ENCODE data around the gene SPP2. TPM values are rescaled to one million over a fixed set of nuclear protein-coding genes. Genes with fewer than 3 reads are reported as not detected.

Gene SPP2
- total and polyA plus RNA-seq, 2 of the 8 experiments (the other 6 are each of a cell fraction or from before 2014, with no cell fraction given): not detected

- H3K4ac ChIP-seq (replicated peaks; ENCODE audit: insufficient read length, low read depth, low read length): no peak overlapping the region
- TF ChIP-seq JUND (IDR thresholded peaks at IDR 0.05; ENCODE audit: low read length) (no peak), TEAD4 (IDR thresholded peaks at IDR 0.05; ENCODE audit: low read depth, low read length) (no peak), CHD2 (IDR thresholded peaks at IDR 0.05; ENCODE audit: low read length) (no peak), HDAC6 (IDR thresholded peaks at IDR 0.05; ENCODE audit: low read depth, low read length) (no peak), SP4 (IDR thresholded peaks at IDR 0.05; ENCODE audit: low read length) (no peak), CBX8 (IDR thresholded peaks at IDR 0.05; ENCODE audit: borderline replicate concordance, low read depth, low read length) (no peak), SP1 (IDR thresholded peaks at IDR 0.05; ENCODE audit: low read depth, low read length) (no peak), GABPA (IDR thresholded peaks at IDR 0.05; ENCODE audit: borderline replicate concordance, insufficient read depth, low read length) (no peak), NRF1 (IDR thresholded peaks at IDR 0.05; ENCODE audit: low read depth, low read length) (no peak)
- ChIA-PET CTCF (ENCODE audit: partially characterized antibody) (no interaction called here), POLR2A (ENCODE audit: partially characterized antibody) (no interaction called here)
- H3K27me3 ChIP-seq (replicated peaks in 1 of 4; ENCODE audit: control insufficient read depth in 3 of 4, extremely low read depth in 1 of 4, insufficient read depth in 3 of 4, low read length in 3 of 4): no peaks in the 10 kb centered on the region
- H4K91ac ChIP-seq (replicated peaks; ENCODE audit: insufficient read length, low read length): no peak overlapping the region
- DNase-seq (ENCODE audit: low read depth in 1 of 2, low spot score in 2 of 2) (no peak), FAIRE-seq (no peak)
- H2BK12ac ChIP-seq (ENCODE audit: low read depth, low read length): no peak overlapping the region
- no peak overlapping the region for H3K9ac ChIP-seq (replicated peaks in 1 of 4; ENCODE audit: extremely low read depth in 1 of 4, low read depth in 3 of 4, low read length in 3 of 4)
- no peak overlapping the region for H3K4me2 ChIP-seq (ENCODE audit: insufficient read depth in 1 of 2, low read depth in 2 of 2, low read length in 2 of 2)
- 91% methylated on average over 2 of the region's 2 CpGs; no CpG with 5 or more reads in 1 of the 2 experiments for WGBS, 2 experiments (ENCODE audit: extremely low coverage in 1 of 2, insufficient coverage in 1 of 2, insufficient read length in 1 of 2, insufficient replicate concordance in 2 of 2, low coverage in 1 of 2, low lambda C conversion rate in 2 of 2, missing lambda C conversion rate in 1 of 2)
- no peak overlapping the region for H2BK120ac ChIP-seq (replicated peaks; ENCODE audit: low read depth, low read length)
- H2AK5ac ChIP-seq (ENCODE audit: low read depth, low read length): no peak overlapping the region
- no peak overlapping the region for H2BK20ac ChIP-seq (ENCODE audit: low read length)
- H3K14ac ChIP-seq (ENCODE audit: insufficient read length): no peak overlapping the region
- H2BK5ac ChIP-seq (ENCODE audit: low read depth, low read length): no peak overlapping the region
- no peak overlapping the region for H2BK15ac ChIP-seq (ENCODE audit: low read length)
- no peak overlapping the region for H2AFZ ChIP-seq (ENCODE audit: low read length)
- no peak overlapping the region for H3K27ac ChIP-seq (ENCODE audit: low read depth, low read length)
- H4K20me1 ChIP-seq (replicated peaks in 1 of 2; ENCODE audit: control insufficient read depth in 1 of 2, insufficient read depth in 2 of 2, low read length in 2 of 2): no peaks in the 10 kb centered on the region
- H3K18ac ChIP-seq (ENCODE audit: extremely low read depth, low read length): no peak overlapping the region
- no peaks in the 10 kb centered on the region for H3K4me1 ChIP-seq (replicated peaks in 1 of 4; ENCODE audit: control insufficient read depth in 3 of 4, insufficient read depth in 4 of 4, low read length in 3 of 4)
- no peak overlapping the region for H3K23ac ChIP-seq (ENCODE audit: insufficient read length)
- no peak overlapping the region for H3K56ac ChIP-seq (replicated peaks; ENCODE audit: insufficient read length, low read depth, low read length)
- H4K8ac ChIP-seq (ENCODE audit: extremely low read depth, insufficient read depth, low read length): no peak overlapping the region
- H3K23me2 ChIP-seq (ENCODE audit: low read depth, low read length): no peaks in the 10 kb centered on the region
- no peak overlapping the region for H4K5ac ChIP-seq (ENCODE audit: insufficient read length, low read depth, low read length)
- no peak overlapping the region for H3K4me3 ChIP-seq (ENCODE audit: extremely low read depth in 1 of 4, insufficient read depth in 2 of 4, low read depth in 3 of 4, low read length in 4 of 4)
- H3K79me1 ChIP-seq (ENCODE audit: low read depth, low read length): no peaks in the 10 kb centered on the region
- H3K79me2 ChIP-seq (ENCODE audit: control insufficient read depth in 1 of 2, insufficient read depth in 2 of 2, low read length in 2 of 2): no peaks in the 10 kb centered on the region
- H3K9me3 ChIP-seq (ENCODE audit: insufficient read depth in 2 of 2, low read depth in 1 of 2, low read length in 1 of 2): no peaks in the 10 kb centered on the region
- H3K36me3 ChIP-seq (ENCODE audit: control insufficient read depth in 2 of 4, insufficient read depth in 4 of 4, low read length in 3 of 4): no peaks in the 10 kb centered on the region
Observed at GRCh38 chr2:234033885-234034284, 16.6 kb upstream of the SPP2 start.

Data from H1 (cell line).